Peyer's patch (tissue), 4 donors: Measurements from ENCODE around the gene SULT2B1.

ENCODE experiments used
- CTCF ChIP-seq, 6 experiments: fragments of 450-650 bp in 4 of 6; fragments of 200-600 bp in 2 of 6; sonication (generic) in 1 of 6; IDR thresholded peaks; one replicate each; pipeline ENCODE4 v1.5.1; 2017 to 2019; ENCODE audit warnings: antibody characterized with exemption in 6 of 6, mild to moderate bottlenecking in 3 of 6, moderate library complexity in 1 of 6
- POLR2A ChIP-seq, 2 donors: fragments of 450-650 bp; IDR thresholded peaks; one replicate each; pipeline ENCODE4 v1.5.1; 2017; ENCODE audit warnings: antibody characterized with exemption in 2 of 2, mild to moderate bottlenecking in 2 of 2, moderate library complexity in 2 of 2

- TF ChIP-seq CTCF (IDR thresholded peaks at IDR 0.05) (no peak), POLR2A (IDR thresholded peaks at IDR 0.05) (no peak)
Observed at GRCh38 chr19:48641850-48642249, 89.9 kb downstream of the SULT2B1 start.
